ENCODE data around the gene ARMC8.

GRCh38 chr3:138140940-138141339 is 46.2 kb upstream of the ARMC8 start:
- no peak for TF ChIP-seq CTCF (conservative IDR thresholded peaks at IDR 0.05)
- TF ChIP-seq EZH2 (IDR thresholded peaks at IDR 0.05; ENCODE audit: low read depth) = no peak

Data from PC-9 (cell line).